K562 (cell line): ENCODE data around the gene SLC25A42. TPM values are rescaled to one million over a fixed set of nuclear protein-coding genes. Genes with fewer than 3 reads are reported as not detected.

Experiments used
- ATAC-seq: fragments of 200-7000 bp; cut with Tn5 transposase; 3 replicates; pipeline ENCODE4 v1.9.1; 2020; ENCODE audit warnings: moderate library complexity
- BruUV-seq: library from RNA; stranded (reverse); fragments of 400-500 nt; replicated peaks from 2 replicates; lab custom pipeline; 2021; lab: Mats Ljungman, UMichigan
- CTCF ChIA-PET: fragments of 300-600 bp; formaldehyde crosslinking; extraction: SDS; loops from one replicate; lab custom pipeline; 2021; ENCODE audit warnings: low intra/inter-chr PET ratio; lab: Yijun Ruan, JAX
- POLR2A ChIA-PET: fragments of 300-600, 350-650 bp; sonication (Branson Sonifier 250); formaldehyde crosslinking; extraction: SDS; loops from one replicate; lab custom pipeline; 2021; ENCODE audit warnings: antibody characterized with exemption, inconsistent platforms; lab: Yijun Ruan, JAX
- DNase-seq, 4 experiments: peaks; one replicate each; pipeline versions ENCODE4 v3.0.0 to v3.0.0-alpha.2; 2011 to 2018; ENCODE audit warnings: low spot score in 3 of 4, mixed read lengths in 3 of 4; ENCODE audit errors: extremely low read depth in 1 of 4
- FAIRE-seq: peaks from 2 replicates; lab custom pipeline; 2011; peaks lifted over from hg19 to GRCh38; lab: Jason Lieb, UNC
- H2AFZ ChIP-seq: 2 replicates; pipeline ENCODE4 v1.6.0; 2011; ENCODE audit warnings: low read depth, low read length, control low read depth, inconsistent platforms
- H3K27ac ChIP-seq: fragments of 200-600 bp; 3 replicates; pipeline ENCODE4 v1.8.0; 2011; ENCODE audit warnings: low read depth, mild to moderate bottlenecking, control low read depth, inconsistent platforms, low read length, moderate library complexity, mixed read lengths; ENCODE audit errors: extremely low read depth
- H3K27me3 ChIP-seq, 2 experiments: fragments of 300-600 bp in 1 of 2; 2 replicates in 1 of 2; 3 replicates in 1 of 2; pipeline versions ENCODE4 v1.6.0 to v1.8.0; 2011; ENCODE audit warnings: inconsistent platforms in 2 of 2, low read length in 2 of 2, mild to moderate bottlenecking in 1 of 2, mixed read lengths in 1 of 2, moderate library complexity in 1 of 2; ENCODE audit not compliant: control insufficient read depth in 2 of 2, insufficient read depth in 2 of 2
- H3K36me3 ChIP-seq: fragments of 300-600 bp; 3 replicates; pipeline ENCODE4 v1.8.0; 2011; ENCODE audit warnings: mild to moderate bottlenecking, low read length, inconsistent platforms; ENCODE audit not compliant: control insufficient read depth, insufficient read depth
- H3K4me1 ChIP-seq, 2 experiments: fragments of 200-600 bp in 1 of 2; replicated peaks in 1 of 2; 2 replicates in 1 of 2; 3 replicates in 1 of 2; pipeline versions ENCODE4 v1.5.1 to v1.8.0; 2011; ENCODE audit warnings: inconsistent platforms in 2 of 2, low read length in 2 of 2, mild to moderate bottlenecking in 1 of 2, mixed read lengths in 1 of 2, moderate library complexity in 1 of 2; ENCODE audit not compliant: control insufficient read depth in 2 of 2, insufficient read depth in 2 of 2
- H3K4me2 ChIP-seq: 2 replicates; pipeline ENCODE4 v1.6.1; 2011; ENCODE audit warnings: low read length, control low read depth, inconsistent platforms, mixed read lengths; ENCODE audit not compliant: insufficient read depth
- H3K4me3 ChIP-seq: fragments of 200-600 bp; sonication (generic), shearing (Covaris generic); 2 replicates; pipeline ENCODE4 v1.5.1; 2016; ENCODE audit warnings: control low read depth, inconsistent platforms
- H3K79me2 ChIP-seq: fragments of 200-600 bp; 3 replicates; pipeline ENCODE4 v1.8.0; 2011; ENCODE audit warnings: low read length, inconsistent platforms; ENCODE audit not compliant: control insufficient read depth, insufficient read depth
- H3K9ac ChIP-seq, 2 experiments: 2 replicates each; pipeline versions ENCODE4 v1.6.0 to v1.6.1; 2011; ENCODE audit warnings: low read depth in 2 of 2, low read length in 2 of 2, control low read depth in 1 of 2, inconsistent platforms in 1 of 2, mild to moderate bottlenecking in 1 of 2, mixed read lengths in 1 of 2; ENCODE audit not compliant: insufficient read depth in 1 of 2
- H3K9me1 ChIP-seq: one replicate; pipeline ENCODE4 v1.6.0; 2011; ENCODE audit warnings: inconsistent platforms, mild to moderate bottlenecking, low read length, moderate library complexity; ENCODE audit not compliant: control insufficient read depth, insufficient read depth
- H3K9me3 ChIP-seq: replicated peaks from 2 replicates; pipeline ENCODE4 v1.5.1; 2011; ENCODE audit warnings: low read depth, low read length, inconsistent platforms; ENCODE audit not compliant: control insufficient read depth, insufficient read depth
- H4K20me1 ChIP-seq: replicated peaks from 2 replicates; pipeline ENCODE4 v1.6.1; 2011; ENCODE audit warnings: low read length, inconsistent platforms, mixed read lengths; ENCODE audit not compliant: control insufficient read depth, insufficient read depth
- DPF2 ChIP-seq: fragments of 450-650 bp; IDR thresholded peaks from 2 replicates; pipeline ENCODE4 v1.6.1; 2016
- HNRNPL ChIP-seq: fragments of 200-400 bp; formaldehyde crosslinking; IDR thresholded peaks from 2 replicates; pipeline ENCODE4 v1.6.1; 2017; ENCODE audit warnings: low read depth, mild to moderate bottlenecking, low read length
- KLF6 ChIP-seq: fragments of 250-450 bp; sonication (Bioruptor Pico); IDR thresholded peaks from 2 replicates; pipeline ENCODE4 v1.4.0; 2020; ENCODE audit warnings: mild to moderate bottlenecking, moderate library complexity, borderline replicate concordance
- RBFOX2 ChIP-seq: fragments of 200-400 bp; formaldehyde crosslinking; IDR thresholded peaks from 2 replicates; pipeline ENCODE4 v1.6.1; 2017; ENCODE audit warnings: low read depth, mild to moderate bottlenecking, low read length, moderate library complexity
- RCOR1 ChIP-seq, 2 experiments: IDR thresholded peaks; 2 replicates each; pipeline ENCODE4 v1.6.1; 2012; ENCODE audit warnings: low read depth in 2 of 2, low read length in 2 of 2, borderline replicate concordance in 1 of 2, improper control_type of control experiment in 1 of 2
- TRIM28 ChIP-seq: fragments of 450-650 bp; IDR thresholded peaks from 2 replicates; pipeline ENCODE4 v1.6.1; 2017
- ZNF175 ChIP-seq: fragments of 200-800 bp; sonication (Bioruptor generic); IDR thresholded peaks from 2 replicates; pipeline ENCODE4 v1.6.1; 2016; ENCODE audit warnings: low read depth, mild to moderate bottlenecking, missing genetic modification characterization, missing compliant biosample characterization
- ZNF384 ChIP-seq: IDR thresholded peaks from 2 replicates; pipeline ENCODE4 v1.6.1; 2012; ENCODE audit warnings: low read depth, low read length, improper control_type of control experiment
- WGBS: fragments of 100-300 bp; shearing (Covaris generic); methylation state at CpG from one replicate; pipeline ENCODE4 v1.1.6; 2016; ENCODE audit warnings: low coverage, mixed read lengths; ENCODE audit not compliant: insufficient coverage; ENCODE audit errors: missing lambda C conversion rate; 5-methylcytosine and 5-hydroxymethylcytosine counted together
- in situ Hi-C: fragments of 300-500 bp; cut with MboI; formaldehyde crosslinking; loops from 4 replicates; pipeline ENCODE4 v1.15.0; 2018; ENCODE audit warnings: inconsistent platforms, mixed read lengths
- intact Hi-C: fragments of 100-400 bp; cut with micrococcal nuclease; formaldehyde crosslinking; loops from 2 replicates; pipeline ENCODE4 v1.14.2; 2022
- polyA plus RNA-seq, 8 experiments: library from polyadenylated mRNA; depleted of rRNA in 4 of 8; stranded (reverse) in 5 of 8; unstranded in 3 of 8; fragments of >200 nt; fragmentation: Nextera tagmentation in 2 of 8; fragmentation: Illumina TruSeq in 1 of 8; extraction: Ambion mirVana in 2 of 8; extraction: Trizol in 1 of 8; gene quantifications; 2 replicates each; pipeline versions ENCODE4 v1.2.1 to v1.2.3, GENCODE V29; 2011 to 2014; ENCODE audit warnings: inconsistent platforms in 1 of 8, missing spikeins in 1 of 8
- total RNA-seq, 7 experiments: library from RNA; depleted of rRNA in 6 of 7; stranded (reverse); fragments of >200 nt in 6 of 7; fragmentation: Illumina TruSeq in 2 of 7; extraction: Trizol in 2 of 7; gene quantifications; 2 replicates each; pipeline versions ENCODE4 v1.2.1 to v1.2.3, GENCODE V29; 2011 to 2021; ENCODE audit warnings: low replicate concordance in 1 of 7
- TF ChIP-seq, protein P1 (sequence below): sonication (generic); formaldehyde crosslinking; IDR thresholded peaks from 2 replicates; pipeline ENCODE4 v1.8.0; 2022; ENCODE audit warnings: missing genetic modification reagents, mild to moderate bottlenecking, moderate library complexity, borderline replicate concordance
- TF ChIP-seq, protein P2 (sequence below), 3 experiments: IDR thresholded peaks in 2 of 3; conservative IDR thresholded peaks in 1 of 3; 2 replicates each; pipeline ENCODE4 v1.5.1; 2011 to 2012; ENCODE audit warnings: low read length in 3 of 3, mild to moderate bottlenecking in 3 of 3, control low read depth in 2 of 3, improper control_type of control experiment in 1 of 3, inconsistent platforms in 1 of 3, low read depth in 1 of 3, mixed read lengths in 1 of 3, moderate library complexity in 1 of 3; ENCODE audit not compliant: insufficient read depth in 2 of 3

Gene SLC25A42
- total and polyA plus RNA-seq, 9 of the 15 experiments (the other 6 are each of a cell fraction or from before 2014, with no cell fraction given) = 0.59 to 32.2 (median 14.1) TPM

DNA sequence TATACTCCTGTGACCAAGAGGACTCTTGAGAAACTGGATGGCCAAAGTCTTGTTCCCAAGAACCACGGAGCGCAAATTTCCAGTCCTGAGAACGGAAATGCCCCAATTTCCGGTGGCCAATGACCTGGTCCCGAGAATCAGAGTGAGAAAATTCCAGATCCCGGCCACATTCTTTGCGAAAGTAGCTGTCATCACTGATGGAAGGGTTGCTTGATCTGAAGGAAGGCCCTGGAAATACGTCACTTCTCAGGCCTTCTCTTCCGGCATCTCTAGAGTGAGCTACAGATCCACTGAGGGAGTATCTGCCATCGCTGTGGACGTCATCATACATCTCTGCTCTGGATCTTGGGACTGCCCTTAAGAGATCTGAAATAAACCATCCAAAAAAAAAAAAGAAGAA is 37.9 kb upstream of the SLC25A42 start (continued):
- TF ChIP-seq ZNF175 (CRISPR knock-in tag) = no peak

DNA sequence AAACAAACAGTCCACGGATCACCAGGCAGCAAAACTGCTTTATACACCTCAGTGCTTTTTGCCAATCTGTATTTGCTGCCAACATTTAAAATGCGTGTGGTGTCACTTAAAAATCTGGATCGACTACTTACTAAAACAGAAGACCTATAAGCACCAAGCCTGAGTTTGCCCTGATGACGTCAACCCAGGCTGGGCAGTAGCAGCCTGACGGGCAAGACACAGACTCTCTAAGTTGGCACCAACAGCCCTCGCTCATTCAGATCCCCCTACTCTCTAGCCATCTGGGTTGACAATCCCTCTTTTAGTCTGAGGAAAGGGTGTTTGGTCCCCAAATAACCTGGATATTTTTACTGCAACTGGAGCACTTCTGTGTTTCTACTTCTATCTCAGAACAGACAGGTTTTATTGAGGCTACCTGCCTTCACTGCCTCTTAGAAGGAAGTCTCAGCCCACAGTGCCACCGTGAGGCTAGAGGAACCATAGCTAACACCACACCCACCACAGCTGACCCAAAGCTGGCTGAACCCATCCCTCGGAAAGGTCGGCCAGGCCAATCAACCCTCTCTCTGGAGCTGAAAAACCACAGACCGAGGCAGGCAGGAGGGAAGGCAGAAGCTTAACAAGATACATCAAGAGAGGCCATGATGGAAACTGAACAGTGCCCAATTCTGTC is 37.4 kb upstream of the SLC25A42 start:
- CTCF ChIA-PET = no interaction called here
- Histone ChIP-seq H3K27me3 (no peaks in the 10 kb centered on the region), H3K4me2 (no peak overlapping the region), H3K79me2 (peaks cover 91% of the 10 kb centered on the region), H3K9me3 (no peaks in the 10 kb centered on the region), H4K20me1 (peaks cover 21% of the 10 kb centered on the region), H3K27ac (no peak overlapping the region), H2AFZ (no peak overlapping the region), H3K9ac (no peak overlapping the region; a peak in 1 of 4 replicates), H3K9me1 (no peaks in the 10 kb centered on the region), H3K36me3 (peaks cover 96% of the 10 kb centered on the region), H3K4me3 (no peak overlapping the region), H3K4me1 (no peaks in the 10 kb centered on the region)
- in situ Hi-C loops (no loop called here), intact Hi-C loops (no loop called here)
- BruUV-seq = no TSS peak
- POLR2A ChIA-PET = no interaction called here
- peak; percentile 61 for ATAC-seq
- peak in 1 of 4 experiments; percentile 18 for DNase-seq
- TF ChIP-seq HNRNPL (no peak), RCOR1 (IDR thresholded peaks at IDR 0.05; ENCODE audit: borderline replicate concordance in 1 of 2, low read depth in 2 of 2, low read length in 2 of 2) (no peak), DPF2 (no peak), TRIM28 (no peak), ZNF384 (no peak), KLF6 (CRISPR knock-in tag) (no peak), RBFOX2 (0 out of 2 replicates have a peak, but pooled peaks have one; percentile 4)
- TF ChIP-seq, protein P1, sequence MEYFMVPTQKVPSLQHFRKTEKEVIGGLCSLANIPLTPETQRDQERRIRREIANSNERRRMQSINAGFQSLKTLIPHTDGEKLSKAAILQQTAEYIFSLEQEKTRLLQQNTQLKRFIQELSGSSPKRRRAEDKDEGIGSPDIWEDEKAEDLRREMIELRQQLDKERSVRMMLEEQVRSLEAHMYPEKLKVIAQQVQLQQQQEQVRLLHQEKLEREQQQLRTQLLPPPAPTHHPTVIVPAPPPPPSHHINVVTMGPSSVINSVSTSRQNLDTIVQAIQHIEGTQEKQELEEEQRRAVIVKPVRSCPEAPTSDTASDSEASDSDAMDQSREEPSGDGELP (CRISPR knock-in tag) = peak; percentile 41; the same call in 1 of the 2 replicates
- TF ChIP-seq, protein P2, sequence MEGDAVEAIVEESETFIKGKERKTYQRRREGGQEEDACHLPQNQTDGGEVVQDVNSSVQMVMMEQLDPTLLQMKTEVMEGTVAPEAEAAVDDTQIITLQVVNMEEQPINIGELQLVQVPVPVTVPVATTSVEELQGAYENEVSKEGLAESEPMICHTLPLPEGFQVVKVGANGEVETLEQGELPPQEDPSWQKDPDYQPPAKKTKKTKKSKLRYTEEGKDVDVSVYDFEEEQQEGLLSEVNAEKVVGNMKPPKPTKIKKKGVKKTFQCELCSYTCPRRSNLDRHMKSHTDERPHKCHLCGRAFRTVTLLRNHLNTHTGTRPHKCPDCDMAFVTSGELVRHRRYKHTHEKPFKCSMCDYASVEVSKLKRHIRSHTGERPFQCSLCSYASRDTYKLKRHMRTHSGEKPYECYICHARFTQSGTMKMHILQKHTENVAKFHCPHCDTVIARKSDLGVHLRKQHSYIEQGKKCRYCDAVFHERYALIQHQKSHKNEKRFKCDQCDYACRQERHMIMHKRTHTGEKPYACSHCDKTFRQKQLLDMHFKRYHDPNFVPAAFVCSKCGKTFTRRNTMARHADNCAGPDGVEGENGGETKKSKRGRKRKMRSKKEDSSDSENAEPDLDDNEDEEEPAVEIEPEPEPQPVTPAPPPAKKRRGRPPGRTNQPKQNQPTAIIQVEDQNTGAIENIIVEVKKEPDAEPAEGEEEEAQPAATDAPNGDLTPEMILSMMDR (IDR thresholded peaks at IDR 0.05 in 2 of 3, conservative IDR thresholded peaks at IDR 0.05 in 1 of 3; ENCODE audit: insufficient read depth in 2 of 3, low read depth in 1 of 3, low read length in 3 of 3) = peak; percentile 7 to 19 (median 14); a peak in 1 of 6 replicates
- 68% methylated on average over 10 of the region's 10 CpGs for WGBS
- FAIRE-seq = no peak
